HepG2 (cell line): ENCODE data around the gene CHCHD1. TPM values are rescaled to one million over a fixed set of nuclear protein-coding genes. Genes with fewer than 3 reads are reported as not detected.

ENCODE experiments used
- FOXK2 ChIP-seq: fragments of 450-650 bp; IDR thresholded peaks from 2 replicates; pipeline ENCODE4 v1.6.1; 2016
- HNRNPL ChIP-seq: fragments of 200-400 bp; formaldehyde crosslinking; IDR thresholded peaks from 2 replicates; pipeline ENCODE4 v1.6.1; 2017; ENCODE audit warnings: mild to moderate bottlenecking, low read depth, low read length
- MXI1 ChIP-seq: IDR thresholded peaks from 3 replicates; pipeline ENCODE4 v1.6.1; 2012; ENCODE audit warnings: low read depth, low read length, inconsistent platforms, borderline replicate concordance
- POLR2A ChIP-seq, 2 experiments: IDR thresholded peaks; 2 replicates each; pipeline ENCODE4 v1.6.1; 2011; ENCODE audit warnings: low read depth in 2 of 2, low read length in 2 of 2, mild to moderate bottlenecking in 1 of 2, moderate library complexity in 1 of 2; ENCODE audit not compliant: insufficient read depth in 1 of 2
- TARDBP ChIP-seq: sonication (generic); formaldehyde crosslinking; IDR thresholded peaks from 2 replicates; pipeline ENCODE4 v1.8.0; 2022; ENCODE audit warnings: mild to moderate bottlenecking, missing genetic modification reagents
- ZBTB1 ChIP-seq: sonication (generic); formaldehyde crosslinking; IDR thresholded peaks from 2 replicates; pipeline ENCODE4 v1.4.0; 2020; ENCODE audit warnings: missing genetic modification reagents, borderline replicate concordance
- ZNF432 ChIP-seq: sonication (generic); formaldehyde crosslinking; IDR thresholded peaks from 2 replicates; pipeline ENCODE4 v1.5.0; 2020; ENCODE audit warnings: missing genetic modification reagents, mild to moderate bottlenecking, borderline replicate concordance
- ZNF44 ChIP-seq: sonication (generic); formaldehyde crosslinking; IDR thresholded peaks from 2 replicates; pipeline ENCODE4 v1.5.1; 2020; ENCODE audit warnings: mild to moderate bottlenecking, missing genetic modification reagents
- ZNF790 ChIP-seq: sonication (generic); formaldehyde crosslinking; IDR thresholded peaks from 2 replicates; pipeline ENCODE4 v1.8.0; 2022; ENCODE audit warnings: missing genetic modification reagents, mild to moderate bottlenecking, borderline replicate concordance
- polyA plus RNA-seq, 8 experiments: library from polyadenylated mRNA; depleted of rRNA in 3 of 8; stranded (reverse) in 7 of 8; unstranded in 1 of 8; fragments of >200 nt; fragmentation: Illumina TruSeq in 4 of 8; extraction: Trizol in 4 of 8; gene quantifications; 2 replicates each; pipeline versions ENCODE4 v1.2.1 to v1.2.3, GENCODE V29; 2011 to 2016; ENCODE audit warnings: low read depth in 4 of 8, missing spikeins in 1 of 8, mixed read lengths in 1 of 8; ENCODE audit not compliant: insufficient read depth in 1 of 8
- total RNA-seq, 5 experiments: library from RNA; depleted of rRNA; stranded (reverse); fragments of >200 nt; fragmentation: Illumina TruSeq; extraction: Trizol; gene quantifications; 2 replicates each; pipeline ENCODE4 v1.2.3, GENCODE V29; 2016; ENCODE audit warnings: low read depth in 1 of 5
- TF ChIP-seq, protein P1 (sequence below), 2 experiments: fragments of 450-650 bp in 1 of 2; sonication (generic) in 1 of 2; formaldehyde crosslinking in 1 of 2; IDR thresholded peaks; 2 replicates each; pipeline versions ENCODE4 v1.6.1 to v1.8.0; 2016 to 2022; ENCODE audit warnings: antibody characterized with exemption in 1 of 2, mild to moderate bottlenecking in 1 of 2, missing genetic modification reagents in 1 of 2
- TF ChIP-seq, protein P2 (sequence below): IDR thresholded peaks from 2 replicates; pipeline ENCODE4 v1.6.1; 2016
- TF ChIP-seq, protein P3 (sequence below): sonication (generic); formaldehyde crosslinking; IDR thresholded peaks from 2 replicates; pipeline ENCODE4 v1.4.0; 2020; ENCODE audit warnings: missing genetic modification reagents
- TF ChIP-seq, protein P4 (sequence below): sonication (generic); formaldehyde crosslinking; IDR thresholded peaks from 2 replicates; pipeline ENCODE4 v1.4.0; 2020; ENCODE audit warnings: low read depth, mild to moderate bottlenecking, missing genetic modification reagents

CHCHD1 gene
- total and polyA plus RNA-seq, 2 of the 13 experiments (the other 11 are each of a cell fraction or from before 2014, with no cell fraction given), result 36.9 to 71.2 TPM

DNA sequence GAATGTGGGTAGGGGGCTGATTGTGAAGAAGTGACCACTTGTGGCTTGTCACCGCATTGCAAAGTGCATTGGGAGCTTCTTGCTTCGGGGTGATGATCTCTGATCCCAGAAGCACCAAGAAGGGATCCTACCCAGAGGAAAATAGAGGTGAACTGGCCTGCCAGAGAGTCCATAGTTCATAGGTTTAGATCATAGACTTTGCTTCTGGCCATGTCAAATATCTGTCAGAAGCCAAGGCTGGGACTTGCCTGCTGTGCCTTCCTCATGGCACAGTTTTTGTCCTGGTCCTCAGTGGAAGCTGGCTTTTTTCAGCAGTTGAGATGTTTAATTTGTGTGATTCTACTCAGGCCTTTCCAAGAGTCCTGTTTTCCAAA, 4.7 kb downstream of the CHCHD1 start (continued):
- TF ChIP-seq, protein P1, sequence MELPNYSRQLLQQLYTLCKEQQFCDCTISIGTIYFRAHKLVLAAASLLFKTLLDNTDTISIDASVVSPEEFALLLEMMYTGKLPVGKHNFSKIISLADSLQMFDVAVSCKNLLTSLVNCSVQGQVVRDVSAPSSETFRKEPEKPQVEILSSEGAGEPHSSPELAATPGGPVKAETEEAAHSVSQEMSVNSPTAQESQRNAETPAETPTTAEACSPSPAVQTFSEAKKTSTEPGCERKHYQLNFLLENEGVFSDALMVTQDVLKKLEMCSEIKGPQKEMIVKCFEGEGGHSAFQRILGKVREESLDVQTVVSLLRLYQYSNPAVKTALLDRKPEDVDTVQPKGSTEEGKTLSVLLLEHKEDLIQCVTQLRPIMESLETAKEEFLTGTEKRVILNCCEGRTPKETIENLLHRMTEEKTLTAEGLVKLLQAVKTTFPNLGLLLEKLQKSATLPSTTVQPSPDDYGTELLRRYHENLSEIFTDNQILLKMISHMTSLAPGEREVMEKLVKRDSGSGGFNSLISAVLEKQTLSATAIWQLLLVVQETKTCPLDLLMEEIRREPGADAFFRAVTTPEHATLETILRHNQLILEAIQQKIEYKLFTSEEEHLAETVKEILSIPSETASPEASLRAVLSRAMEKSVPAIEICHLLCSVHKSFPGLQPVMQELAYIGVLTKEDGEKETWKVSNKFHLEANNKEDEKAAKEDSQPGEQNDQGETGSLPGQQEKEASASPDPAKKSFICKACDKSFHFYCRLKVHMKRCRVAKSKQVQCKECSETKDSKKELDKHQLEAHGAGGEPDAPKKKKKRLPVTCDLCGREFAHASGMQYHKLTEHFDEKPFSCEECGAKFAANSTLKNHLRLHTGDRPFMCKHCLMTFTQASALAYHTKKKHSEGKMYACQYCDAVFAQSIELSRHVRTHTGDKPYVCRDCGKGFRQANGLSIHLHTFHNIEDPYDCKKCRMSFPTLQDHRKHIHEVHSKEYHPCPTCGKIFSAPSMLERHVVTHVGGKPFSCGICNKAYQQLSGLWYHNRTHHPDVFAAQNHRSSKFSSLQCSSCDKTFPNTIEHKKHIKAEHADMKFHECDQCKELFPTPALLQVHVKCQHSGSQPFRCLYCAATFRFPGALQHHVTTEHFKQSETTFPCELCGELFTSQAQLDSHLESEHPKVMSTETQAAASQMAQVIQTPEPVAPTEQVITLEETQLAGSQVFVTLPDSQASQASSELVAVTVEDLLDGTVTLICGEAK (IDR thresholded peaks at IDR 0.05), result no peak
- TF ChIP-seq, protein P1 (CRISPR knock-in tag; IDR thresholded peaks at IDR 0.05), result no peak
- TF ChIP-seq HNRNPL (no peak), ZNF790 (CRISPR knock-in tag) (0 out of 2 replicates have a peak, but pooled peaks have one; percentile 14), TARDBP (CRISPR knock-in tag) (0 out of 2 replicates have a peak, but pooled peaks have one; percentile 28), ZNF44 (CRISPR knock-in tag) (no peak), MXI1 (peak; percentile 45; the same call in 1 of the 3 replicates), ZBTB1 (CRISPR knock-in tag) (no peak), ZNF432 (CRISPR knock-in tag) (no peak), FOXK2 (no peak), POLR2A (IDR thresholded peaks at IDR 0.05; ENCODE audit: insufficient read depth in 1 of 2, low read depth in 2 of 2, low read length in 2 of 2) (peak in 1 of 2 experiments; percentile 50; a peak in 1 of 4 replicates)
- TF ChIP-seq, protein P2, sequence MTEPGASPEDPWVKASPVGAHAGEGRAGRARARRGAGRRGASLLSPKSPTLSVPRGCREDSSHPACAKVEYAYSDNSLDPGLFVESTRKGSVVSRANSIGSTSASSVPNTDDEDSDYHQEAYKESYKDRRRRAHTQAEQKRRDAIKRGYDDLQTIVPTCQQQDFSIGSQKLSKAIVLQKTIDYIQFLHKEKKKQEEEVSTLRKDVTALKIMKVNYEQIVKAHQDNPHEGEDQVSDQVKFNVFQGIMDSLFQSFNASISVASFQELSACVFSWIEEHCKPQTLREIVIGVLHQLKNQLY (CRISPR knock-in tag), result no peak
- TF ChIP-seq, protein P3, sequence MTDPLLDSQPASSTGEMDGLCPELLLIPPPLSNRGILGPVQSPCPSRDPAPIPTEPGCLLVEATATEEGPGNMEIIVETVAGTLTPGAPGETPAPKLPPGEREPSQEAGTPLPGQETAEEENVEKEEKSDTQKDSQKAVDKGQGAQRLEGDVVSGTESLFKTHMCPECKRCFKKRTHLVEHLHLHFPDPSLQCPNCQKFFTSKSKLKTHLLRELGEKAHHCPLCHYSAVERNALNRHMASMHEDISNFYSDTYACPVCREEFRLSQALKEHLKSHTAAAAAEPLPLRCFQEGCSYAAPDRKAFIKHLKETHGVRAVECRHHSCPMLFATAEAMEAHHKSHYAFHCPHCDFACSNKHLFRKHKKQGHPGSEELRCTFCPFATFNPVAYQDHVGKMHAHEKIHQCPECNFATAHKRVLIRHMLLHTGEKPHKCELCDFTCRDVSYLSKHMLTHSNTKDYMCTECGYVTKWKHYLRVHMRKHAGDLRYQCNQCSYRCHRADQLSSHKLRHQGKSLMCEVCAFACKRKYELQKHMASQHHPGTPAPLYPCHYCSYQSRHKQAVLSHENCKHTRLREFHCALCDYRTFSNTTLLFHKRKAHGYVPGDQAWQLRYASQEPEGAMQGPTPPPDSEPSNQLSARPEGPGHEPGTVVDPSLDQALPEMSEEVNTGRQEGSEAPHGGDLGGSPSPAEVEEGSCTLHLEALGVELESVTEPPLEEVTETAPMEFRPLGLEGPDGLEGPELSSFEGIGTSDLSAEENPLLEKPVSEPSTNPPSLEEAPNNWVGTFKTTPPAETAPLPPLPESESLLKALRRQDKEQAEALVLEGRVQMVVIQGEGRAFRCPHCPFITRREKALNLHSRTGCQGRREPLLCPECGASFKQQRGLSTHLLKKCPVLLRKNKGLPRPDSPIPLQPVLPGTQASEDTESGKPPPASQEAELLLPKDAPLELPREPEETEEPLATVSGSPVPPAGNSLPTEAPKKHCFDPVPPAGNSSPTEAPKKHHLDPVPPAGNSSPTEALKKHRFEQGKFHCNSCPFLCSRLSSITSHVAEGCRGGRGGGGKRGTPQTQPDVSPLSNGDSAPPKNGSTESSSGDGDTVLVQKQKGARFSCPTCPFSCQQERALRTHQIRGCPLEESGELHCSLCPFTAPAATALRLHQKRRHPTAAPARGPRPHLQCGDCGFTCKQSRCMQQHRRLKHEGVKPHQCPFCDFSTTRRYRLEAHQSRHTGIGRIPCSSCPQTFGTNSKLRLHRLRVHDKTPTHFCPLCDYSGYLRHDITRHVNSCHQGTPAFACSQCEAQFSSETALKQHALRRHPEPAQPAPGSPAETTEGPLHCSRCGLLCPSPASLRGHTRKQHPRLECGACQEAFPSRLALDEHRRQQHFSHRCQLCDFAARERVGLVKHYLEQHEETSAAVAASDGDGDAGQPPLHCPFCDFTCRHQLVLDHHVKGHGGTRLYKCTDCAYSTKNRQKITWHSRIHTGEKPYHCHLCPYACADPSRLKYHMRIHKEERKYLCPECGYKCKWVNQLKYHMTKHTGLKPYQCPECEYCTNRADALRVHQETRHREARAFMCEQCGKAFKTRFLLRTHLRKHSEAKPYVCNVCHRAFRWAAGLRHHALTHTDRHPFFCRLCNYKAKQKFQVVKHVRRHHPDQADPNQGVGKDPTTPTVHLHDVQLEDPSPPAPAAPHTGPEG (CRISPR knock-in tag), result no peak
- TF ChIP-seq, protein P4, sequence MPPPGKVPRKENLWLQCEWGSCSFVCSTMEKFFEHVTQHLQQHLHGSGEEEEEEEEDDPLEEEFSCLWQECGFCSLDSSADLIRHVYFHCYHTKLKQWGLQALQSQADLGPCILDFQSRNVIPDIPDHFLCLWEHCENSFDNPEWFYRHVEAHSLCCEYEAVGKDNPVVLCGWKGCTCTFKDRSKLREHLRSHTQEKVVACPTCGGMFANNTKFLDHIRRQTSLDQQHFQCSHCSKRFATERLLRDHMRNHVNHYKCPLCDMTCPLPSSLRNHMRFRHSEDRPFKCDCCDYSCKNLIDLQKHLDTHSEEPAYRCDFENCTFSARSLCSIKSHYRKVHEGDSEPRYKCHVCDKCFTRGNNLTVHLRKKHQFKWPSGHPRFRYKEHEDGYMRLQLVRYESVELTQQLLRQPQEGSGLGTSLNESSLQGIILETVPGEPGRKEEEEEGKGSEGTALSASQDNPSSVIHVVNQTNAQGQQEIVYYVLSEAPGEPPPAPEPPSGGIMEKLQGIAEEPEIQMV (CRISPR knock-in tag), result no peak
